ENCODE results near the gene UBAP1L.

GRCh38 chr15:65067645-65068402 is 47.2 kb downstream of the UBAP1L start, which contains the start of gene RASL12:
- TF ChIP-seq, protein P1, sequence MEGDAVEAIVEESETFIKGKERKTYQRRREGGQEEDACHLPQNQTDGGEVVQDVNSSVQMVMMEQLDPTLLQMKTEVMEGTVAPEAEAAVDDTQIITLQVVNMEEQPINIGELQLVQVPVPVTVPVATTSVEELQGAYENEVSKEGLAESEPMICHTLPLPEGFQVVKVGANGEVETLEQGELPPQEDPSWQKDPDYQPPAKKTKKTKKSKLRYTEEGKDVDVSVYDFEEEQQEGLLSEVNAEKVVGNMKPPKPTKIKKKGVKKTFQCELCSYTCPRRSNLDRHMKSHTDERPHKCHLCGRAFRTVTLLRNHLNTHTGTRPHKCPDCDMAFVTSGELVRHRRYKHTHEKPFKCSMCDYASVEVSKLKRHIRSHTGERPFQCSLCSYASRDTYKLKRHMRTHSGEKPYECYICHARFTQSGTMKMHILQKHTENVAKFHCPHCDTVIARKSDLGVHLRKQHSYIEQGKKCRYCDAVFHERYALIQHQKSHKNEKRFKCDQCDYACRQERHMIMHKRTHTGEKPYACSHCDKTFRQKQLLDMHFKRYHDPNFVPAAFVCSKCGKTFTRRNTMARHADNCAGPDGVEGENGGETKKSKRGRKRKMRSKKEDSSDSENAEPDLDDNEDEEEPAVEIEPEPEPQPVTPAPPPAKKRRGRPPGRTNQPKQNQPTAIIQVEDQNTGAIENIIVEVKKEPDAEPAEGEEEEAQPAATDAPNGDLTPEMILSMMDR (conservative IDR thresholded peaks at IDR 0.05), result no peak
- no peak for TF ChIP-seq EZH2 (IDR thresholded peaks at IDR 0.05; ENCODE audit: low read depth)
